ENCODE results near the gene RBM47.

- TF ChIP-seq CTCF (IDR thresholded peaks at IDR 0.05) (no peak), POLR2A (IDR thresholded peaks at IDR 0.05) (no peak)
Observed at GRCh38 chr4:40502934-40503333, 126.7 kb downstream of the RBM47 start.

All from thyroid gland (tissue), 4 donors.